Renal cortex interstitium (tissue), 11 donors: ENCODE results near the gene ZBTB37. TPM values are rescaled to one million over a fixed set of nuclear protein-coding genes. Genes with fewer than 3 reads are reported as not detected.
A peak's percentile ranks its signal among the peaks of the same experiment; 100 is the strongest.
"Not testable (repeated sequence)": the region's sequence is repeated elsewhere in the genome, so short reads cannot be mapped to it uniquely, and the experiment has no call there.

Source experiments
- DNase-seq, 11 donors: peaks; one replicate each; pipeline ENCODE4 v3.0.0-alpha.2; 2013; ENCODE audit warnings: low read depth in 9 of 11, low spot score in 4 of 11; ENCODE audit errors: extremely low read depth in 1 of 11
- polyA plus RNA-seq, 3 donors: library from polyadenylated mRNA; unstranded; fragments of 120-200 nt; gene quantifications; one replicate each; pipeline ENCODE4 v1.2.1, GENCODE V29; 2013; ENCODE audit not compliant: insufficient read length in 3 of 3

The ZBTB37 gene
- polyA plus RNA-seq, 3 donors = 8.9 to 11.5 (median 10.1) TPM

- no peak for DNase-seq
These were observed 21.7 kb downstream of the ZBTB37 start for GRCh38 chr1:173889885-173890284.

- DNase-seq = no peak
These were observed 25.4 kb downstream of the ZBTB37 start for GRCh38 chr1:173893611-173894010.

- no peak for DNase-seq
These were observed 26.0 kb downstream of the ZBTB37 start for GRCh38 chr1:173894189-173894588.

GRCh38 chr1:173900427-173900826 is 32.2 kb downstream of the ZBTB37 start:
- DNase-seq = no peak

- DNase-seq = no peak
These were observed 32.8 kb downstream of the ZBTB37 start for GRCh38 chr1:173900992-173901391.

GRCh38 chr1:173903827-173904531 is 35.8 kb downstream of the ZBTB37 start:
- peak in 3 of 11 donors; percentile 4 to 16 (median 16) for DNase-seq

- DNase-seq = no peak
These were observed 44.9 kb downstream of the ZBTB37 start for GRCh38 chr1:173913111-173913510.

- DNase-seq = no peak
These were observed 46.2 kb downstream of the ZBTB37 start for GRCh38 chr1:173914366-173914871.

- no peak for DNase-seq
These were observed 47.4 kb downstream of the ZBTB37 start for GRCh38 chr1:173915596-173915995.

GRCh38 chr1:173916667-173917066 is 48.5 kb downstream of the ZBTB37 start:
- DNase-seq = no peak

- DNase-seq = no peak
These were observed 49.0 kb downstream of the ZBTB37 start, which contains the start of gene SERPINC1 for GRCh38 chr1:173917149-173917548. TSS of gene SERPINC1 (minus strand) at chr1:173917327. CDS start at chr1:173917259, 68 bp downstream.

GRCh38 chr1:173917635-173918493 is 49.7 kb downstream of the ZBTB37 start:
- DNase-seq = no peak

- DNase-seq = no peak
These were observed 52.7 kb downstream of the ZBTB37 start for GRCh38 chr1:173920861-173921260.

GRCh38 chr1:173925306-173926242 is 57.4 kb downstream of the ZBTB37 start:
- no peak for DNase-seq

- not testable (repeated sequence) for DNase-seq
These were observed 62.4 kb downstream of the ZBTB37 start for GRCh38 chr1:173930541-173930940.

GRCh38 chr1:173934440-173934839 is 66.3 kb downstream of the ZBTB37 start:
- no peak for DNase-seq

GRCh38 chr1:173937062-173937461 is 68.9 kb downstream of the ZBTB37 start:
- no peak for DNase-seq

- DNase-seq = no peak
These were observed 78.3 kb downstream of the ZBTB37 start for GRCh38 chr1:173946380-173946921.

- DNase-seq = no peak
These were observed 80.4 kb downstream of the ZBTB37 start for GRCh38 chr1:173948594-173948993.
